ENCODE data around the gene OSBPL6. TPM values are rescaled to one million over a fixed set of nuclear protein-coding genes. Genes with fewer than 3 reads are reported as not detected.

Gene OSBPL6
- total and polyA plus RNA-seq, 2 of the 13 experiments (the other 11 are each of a cell fraction or from before 2014, with no cell fraction given): 0.03 to 0.11 TPM

- Histone ChIP-seq H3K9me3 (ENCODE audit: low read length) (no peaks in the 10 kb centered on the region), H3K27ac (ENCODE audit: extremely low read length, insufficient read depth, low read length) (no peak overlapping the region), H3K4me1 (ENCODE audit: insufficient read depth, low read length) (no peaks in the 10 kb centered on the region), H4K20me1 (ENCODE audit: insufficient read depth, low read length) (no peaks in the 10 kb centered on the region), H2AFZ (ENCODE audit: low read length) (no peak overlapping the region), H3K79me2 (ENCODE audit: insufficient read depth, low read length) (no peaks in the 10 kb centered on the region), H3K36me3 (replicated peaks in 1 of 2; ENCODE audit: control insufficient read depth in 1 of 2, insufficient read depth in 2 of 2, low read length in 2 of 2) (no peaks in the 10 kb centered on the region), H3K9ac (ENCODE audit: insufficient read depth, low read depth, low read length) (no peak overlapping the region), H3K27me3 (ENCODE audit: control insufficient read depth in 1 of 2, insufficient read depth in 2 of 2, low read length in 2 of 2) (no peaks in the 10 kb centered on the region), H3K4me3 (replicated peaks in 1 of 3; ENCODE audit: insufficient read depth in 1 of 3, low read depth in 2 of 3, low read length in 3 of 3) (no peak overlapping the region), H3K4me2 (ENCODE audit: low read depth, low read length) (no peak overlapping the region)
- 39% methylated on average over 4 of the region's 4 CpGs for WGBS (ENCODE audit: low lambda C conversion rate)
- FAIRE-seq (no peak), ATAC-seq (no peak), DNase-seq (ENCODE audit: low spot score) (no peak)
- intact Hi-C loops (cut with micrococcal nuclease; ENCODE audit: unreplicated experiment) (no loop called here), in situ Hi-C loops (cut with HindIII; ENCODE audit: extremely low pct_ligation_motif_present, low pct_unique_long_range_greater_than_20kb) (no loop called here)
- BruUV-seq (replicated peaks): no TSS peak
- POLR2A ChIA-PET: no interaction called here
- CTCF ChIA-PET (ENCODE audit: low intra/inter-chr PET ratio, low total read pairs): no interaction called here
- TF ChIP-seq ZNF879 (CRISPR knock-in tag; IDR thresholded peaks at IDR 0.05) (no peak), ELF1 (CRISPR knock-in tag; IDR thresholded peaks at IDR 0.05) (no peak), MIXL1 (CRISPR knock-in tag; IDR thresholded peaks at IDR 0.05) (no peak), ZNF629 (CRISPR knock-in tag; conservative IDR thresholded peaks at IDR 0.05) (no peak), ZNF556 (CRISPR knock-in tag; IDR thresholded peaks at IDR 0.05; ENCODE audit: borderline replicate concordance) (no peak), JUND (CRISPR knock-in tag; IDR thresholded peaks at IDR 0.05) (no peak), ZMAT5 (CRISPR knock-in tag; IDR thresholded peaks at IDR 0.05; ENCODE audit: borderline replicate concordance, low read depth) (no peak), ZNF605 (CRISPR knock-in tag; IDR thresholded peaks at IDR 0.05) (no peak), GMEB1 (CRISPR knock-in tag; IDR thresholded peaks at IDR 0.05; ENCODE audit: borderline replicate concordance) (no peak), ZNF546 (CRISPR knock-in tag; conservative IDR thresholded peaks at IDR 0.05) (no peak), YY1 (IDR thresholded peaks at IDR 0.05; ENCODE audit: insufficient read depth, insufficient replicate concordance, low read depth, low read length) (no peak), ZHX1 (CRISPR knock-in tag; IDR thresholded peaks at IDR 0.05; ENCODE audit: low read depth) (no peak), ZBTB14 (CRISPR knock-in tag; IDR thresholded peaks at IDR 0.05) (no peak), ZNF326 (CRISPR knock-in tag; IDR thresholded peaks at IDR 0.05; ENCODE audit: borderline replicate concordance) (no peak), ZNF670 (CRISPR knock-in tag; IDR thresholded peaks at IDR 0.05; ENCODE audit: borderline replicate concordance) (no peak), ZC3H13 (CRISPR knock-in tag; IDR thresholded peaks at IDR 0.05) (no peak)
Measured at GRCh38 chr2:178211943-178212342, 17.6 kb downstream of the OSBPL6 start.
